ENCODE measurements around the gene HCAR2.

HCAR2 gene

DNA sequence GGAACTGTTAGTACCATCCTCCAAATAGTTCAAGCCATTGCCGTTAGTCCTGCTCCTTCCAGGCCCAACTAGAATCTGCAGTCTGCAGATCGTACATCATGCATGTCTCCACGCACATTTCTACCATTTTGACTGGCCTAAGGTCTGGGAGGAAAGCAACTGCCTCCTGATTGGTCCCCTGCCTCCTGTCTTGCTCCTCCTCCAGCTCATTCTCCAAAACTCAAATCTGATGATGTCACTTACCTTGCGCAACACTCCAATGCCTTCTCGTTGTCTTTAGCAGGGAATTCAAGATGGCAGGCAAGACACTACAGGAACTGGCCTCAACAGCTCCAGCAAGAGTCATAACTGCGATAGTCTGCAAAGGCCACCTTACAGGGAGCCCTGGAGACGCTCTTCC, 37.2 kb upstream of the HCAR2 start:
- no peak overlapping the region for H3K9ac ChIP-seq
- H3K4me3 ChIP-seq = no peak overlapping the region
- peaks cover 7 to 38% (median 17%) of the 10 kb centered on the region in 10 experiments for H3K4me1 ChIP-seq
- TF ChIP-seq Cebpa-rat (IDR thresholded peaks at IDR 0.05) = peak in 4 of 11 experiments; percentile 33 to 84 (median 60); a peak in 8 of 22 replicates
- H3K36me3 ChIP-seq = no peaks in the 10 kb centered on the region
- H4K20me1 ChIP-seq = no peaks in the 10 kb centered on the region
- H3K9me3 ChIP-seq (replicated peaks in 1 of 11) = peaks cover 0 to 8% (median 0%) of the 10 kb centered on the region in 11 experiments; a peak in 5 of 22 replicates
- no peak overlapping the region for H3K4me2 ChIP-seq
- H3K27me3 ChIP-seq = no peaks in the 10 kb centered on the region
- H3K27ac ChIP-seq = no peak overlapping the region

GRCh38 chr12:122738571-122738970, 35.4 kb upstream of the HCAR2 start:
- Histone ChIP-seq H4K20me1 (no peaks in the 10 kb centered on the region), H3K9me3 (replicated peaks in 1 of 11) (peaks cover 0 to 8% (median 0%) of the 10 kb centered on the region in 11 experiments; a peak in 5 of 22 replicates), H3K4me3 (no peak overlapping the region), H3K4me2 (peak overlapping the region in 9 of 11 experiments; percentile 5 to 53 (median 32); a peak in 12 of 22 replicates), H3K27me3 (no peaks in the 10 kb centered on the region), H3K27ac (no peak overlapping the region), H3K4me1 (peaks cover 14 to 33% (median 25%) of the 10 kb centered on the region in 10 experiments), H3K36me3 (no peaks in the 10 kb centered on the region), H3K9ac (no peak overlapping the region)
- no peak for TF ChIP-seq Cebpa-rat (IDR thresholded peaks at IDR 0.05)

GRCh38 chr12:122732611-122733010, 29.5 kb upstream of the HCAR2 start:
- Histone ChIP-seq H3K4me2 (peak overlapping the region in 10 of 11 experiments; percentile 31 to 88 (median 62); a peak in 18 of 22 replicates), H3K9ac (peak overlapping the region in 2 of 11 experiments; percentile 21 to 51; a peak in 3 of 22 replicates), H3K36me3 (no peaks in the 10 kb centered on the region), H3K4me1 (peaks cover 11 to 68% (median 40%) of the 10 kb centered on the region in 10 experiments), H3K27ac (peak overlapping the region in 5 of 11 experiments; percentile 37 to 71 (median 39); a peak in 10 of 22 replicates), H3K9me3 (replicated peaks in 1 of 11) (peaks cover 0 to 8% (median 0%) of the 10 kb centered on the region in 11 experiments; a peak in 5 of 22 replicates), H3K4me3 (no peak overlapping the region), H3K27me3 (no peaks in the 10 kb centered on the region), H4K20me1 (no peaks in the 10 kb centered on the region)
- no peak for TF ChIP-seq Cebpa-rat (IDR thresholded peaks at IDR 0.05)

GRCh38 chr12:122732170-122732569, 29.0 kb upstream of the HCAR2 start:
- H3K4me3 ChIP-seq = no peak overlapping the region
- no peaks in the 10 kb centered on the region for H4K20me1 ChIP-seq
- no peak for TF ChIP-seq Cebpa-rat (IDR thresholded peaks at IDR 0.05)
- peaks cover 0 to 8% (median 0%) of the 10 kb centered on the region in 11 experiments; a peak in 5 of 22 replicates for H3K9me3 ChIP-seq (replicated peaks in 1 of 11)
- H3K9ac ChIP-seq = peak overlapping the region in 3 of 11 experiments; percentile 21 to 51 (median 26); a peak in 3 of 22 replicates
- no peaks in the 10 kb centered on the region for H3K36me3 ChIP-seq
- peaks cover 11 to 72% (median 39%) of the 10 kb centered on the region in 10 experiments for H3K4me1 ChIP-seq
- H3K27ac ChIP-seq = peak overlapping the region in 4 of 11 experiments; percentile 38 to 71 (median 49); a peak in 9 of 22 replicates
- no peaks in the 10 kb centered on the region for H3K27me3 ChIP-seq
- H3K4me2 ChIP-seq = peak overlapping the region; percentile 26 to 88 (median 59); a peak in 20 of 22 replicates

DNA sequence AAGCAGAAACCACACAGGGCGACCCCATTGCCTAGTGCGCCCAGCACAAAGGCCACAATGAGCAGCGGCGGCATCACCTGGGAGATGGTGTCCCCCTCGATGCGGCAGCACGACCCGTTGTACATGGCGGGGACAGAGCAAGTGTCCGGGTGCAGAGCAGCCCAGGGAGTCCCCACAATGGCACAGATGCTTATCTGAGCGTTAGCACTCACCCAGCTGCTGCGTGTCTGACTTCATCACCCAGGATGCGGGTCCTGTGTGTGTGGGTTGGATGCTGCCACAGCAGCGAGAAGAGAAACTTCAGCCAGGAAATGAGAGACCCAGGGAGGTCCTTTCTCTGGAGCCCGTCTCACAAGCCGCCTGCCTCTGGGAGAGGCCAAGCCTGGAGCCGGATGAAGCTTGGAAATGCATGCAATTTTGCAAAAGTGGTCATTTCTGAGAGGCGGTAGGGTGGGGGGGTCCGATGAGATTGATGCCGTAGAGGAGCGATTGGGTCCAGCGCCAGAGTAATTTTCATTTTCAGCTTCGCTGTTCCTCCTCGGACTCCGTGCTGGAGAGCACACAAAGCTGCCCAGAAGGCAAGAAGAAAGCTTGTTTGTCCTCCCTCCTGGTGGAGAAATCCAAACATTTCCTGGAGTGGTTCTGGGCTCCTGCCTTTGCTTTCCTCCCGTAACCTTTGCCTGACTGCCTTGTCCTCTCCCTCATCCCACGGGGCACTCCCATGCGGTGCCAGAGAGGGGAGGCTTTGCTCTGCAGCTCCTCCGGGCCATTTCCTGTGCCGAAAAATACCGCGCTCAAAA, 27.3 kb upstream of the HCAR2 start, which contains the start of gene HCAR1:
HCAR1 (minus strand) TSS at position 630 of the 800 bp plus-strand sequence; CDS start at position 125, 505 bp downstream.
- no peaks in the 10 kb centered on the region for H4K20me1 ChIP-seq
- H3K27me3 ChIP-seq = no peaks in the 10 kb centered on the region
- no peaks in the 10 kb centered on the region for H3K9me3 ChIP-seq (replicated peaks in 1 of 11)
- H3K36me3 ChIP-seq = no peaks in the 10 kb centered on the region
- peaks cover 23 to 89% (median 53%) of the 10 kb centered on the region in 10 experiments for H3K4me1 ChIP-seq
- H3K27ac ChIP-seq = peak within 1 kb of the TSS in 5 of 11 experiments; percentile 17 to 71 (median 39); a peak in 9 of 22 replicates
- peak within 1 kb of the TSS in 1 of 11 experiments; percentile 7; a peak in 3 of 22 replicates for H3K9ac ChIP-seq
- no peak for TF ChIP-seq Cebpa-rat (IDR thresholded peaks at IDR 0.05)
- no peak within 1 kb of the TSS for H3K4me3 ChIP-seq
- peak within 1 kb of the TSS in 6 of 11 experiments; percentile 59 to 94 (median 74); a peak in 12 of 22 replicates for H3K4me2 ChIP-seq

GRCh38 chr12:122729583-122730214, 26.5 kb upstream of the HCAR2 start:
- peaks cover 30 to 96% (median 61%) of the 10 kb centered on the region in 10 experiments for H3K4me1 ChIP-seq
- H3K27ac ChIP-seq = peak overlapping the region in 4 of 11 experiments; percentile 14 to 71 (median 48); a peak in 6 of 22 replicates
- no peak overlapping the region for H3K4me3 ChIP-seq

DNA sequence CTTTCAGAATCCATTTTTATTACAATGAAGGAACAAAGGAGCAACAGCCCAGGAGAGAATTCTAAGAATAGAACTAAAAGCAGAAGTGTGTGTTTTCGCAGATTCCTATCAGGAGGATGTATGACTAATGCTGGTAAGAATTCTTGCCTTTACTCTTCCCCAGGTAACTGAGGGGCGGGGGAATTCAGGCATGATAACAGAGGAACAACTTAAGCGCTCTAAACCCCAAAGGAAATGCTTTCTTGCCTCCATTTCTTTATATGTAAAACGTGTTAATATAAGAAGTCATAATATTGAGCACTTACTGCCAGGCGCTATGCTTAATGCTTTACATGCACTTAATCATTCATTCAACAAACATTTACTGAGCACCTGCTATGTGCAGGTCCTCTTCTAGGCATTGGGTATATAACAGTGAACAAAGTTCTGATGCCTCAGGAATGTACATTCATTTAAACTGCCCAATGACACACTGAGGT, 23.0 kb upstream of the HCAR2 start:
- Histone ChIP-seq H3K27me3 (no peaks in the 10 kb centered on the region), H3K4me3 (peak overlapping the region in 2 of 10 experiments; percentile 18 to 24; a peak in 2 of 20 replicates), H3K9me3 (replicated peaks in 1 of 11) (no peaks in the 10 kb centered on the region), H3K36me3 (no peaks in the 10 kb centered on the region), H4K20me1 (no peaks in the 10 kb centered on the region), H3K4me2 (peak overlapping the region; percentile 43 to 94 (median 63)), H3K27ac (peak overlapping the region in 10 of 11 experiments; percentile 47 to 93 (median 77); a peak in 19 of 22 replicates), H3K4me1 (peaks cover 37 to 98% (median 57%) of the 10 kb centered on the region in 10 experiments), H3K9ac (peak overlapping the region; percentile 5 to 79 (median 71); a peak in 18 of 22 replicates)
- TF ChIP-seq Cebpa-rat (IDR thresholded peaks at IDR 0.05) = no peak

More at GRCh38 chr12:122729583-122730214, 26.5 kb upstream of the HCAR2 start:
- Histone ChIP-seq H4K20me1 (no peaks in the 10 kb centered on the region), H3K4me2 (peak overlapping the region in 5 of 11 experiments; percentile 48 to 94 (median 79); a peak in 10 of 22 replicates), H3K9ac (no peak overlapping the region; a peak in 1 of 22 replicates), H3K36me3 (no peaks in the 10 kb centered on the region), H3K27me3 (no peaks in the 10 kb centered on the region), H3K9me3 (replicated peaks in 1 of 11) (no peaks in the 10 kb centered on the region)
- no peak for TF ChIP-seq Cebpa-rat (IDR thresholded peaks at IDR 0.05)

GRCh38 chr12:122725452-122726079, 22.4 kb upstream of the HCAR2 start:
- peak overlapping the region; percentile 43 to 94 (median 63) for H3K4me2 ChIP-seq
- peak overlapping the region in 2 of 10 experiments; percentile 18 to 24; a peak in 1 of 20 replicates for H3K4me3 ChIP-seq
- no peaks in the 10 kb centered on the region for H3K9me3 ChIP-seq (replicated peaks in 1 of 11)
- no peaks in the 10 kb centered on the region for H3K27me3 ChIP-seq
- no peak for TF ChIP-seq Cebpa-rat (IDR thresholded peaks at IDR 0.05)
- H4K20me1 ChIP-seq = no peaks in the 10 kb centered on the region
- peaks cover 39 to 98% (median 59%) of the 10 kb centered on the region in 10 experiments for H3K4me1 ChIP-seq
- H3K36me3 ChIP-seq = no peaks in the 10 kb centered on the region
- peak overlapping the region; percentile 5 to 79 (median 71); a peak in 18 of 22 replicates for H3K9ac ChIP-seq
- H3K27ac ChIP-seq = peak overlapping the region in 10 of 11 experiments; percentile 47 to 93 (median 77); a peak in 19 of 22 replicates

All from BLaER1 treated with 17β-estradiol and CSF1 and Interleukin-3, amounts not matched to agents 10 nM and 100 nM (cell line).